Right renal cortex interstitium (tissue), 3 donors: ENCODE measurements around the gene TMCC3. TPM values are rescaled to one million over a fixed set of nuclear protein-coding genes. Genes with fewer than 3 reads are reported as not detected.
"Not testable (repeated sequence)": the region's sequence is repeated elsewhere in the genome, so short reads cannot be mapped to it uniquely, and the experiment has no call there.

Experiments used
- DNase-seq, 3 donors: peaks; one replicate each; pipeline ENCODE4 v3.0.0-alpha.2; 2013; ENCODE audit warnings: low read depth in 3 of 3, low spot score in 2 of 3
- polyA plus RNA-seq, 3 donors: library from polyadenylated mRNA; unstranded; fragments of 120-200 nt; gene quantifications; one replicate each; pipeline ENCODE4 v1.2.1, GENCODE V29; 2013; ENCODE audit not compliant: insufficient read length in 3 of 3

The TMCC3 gene, protein sequence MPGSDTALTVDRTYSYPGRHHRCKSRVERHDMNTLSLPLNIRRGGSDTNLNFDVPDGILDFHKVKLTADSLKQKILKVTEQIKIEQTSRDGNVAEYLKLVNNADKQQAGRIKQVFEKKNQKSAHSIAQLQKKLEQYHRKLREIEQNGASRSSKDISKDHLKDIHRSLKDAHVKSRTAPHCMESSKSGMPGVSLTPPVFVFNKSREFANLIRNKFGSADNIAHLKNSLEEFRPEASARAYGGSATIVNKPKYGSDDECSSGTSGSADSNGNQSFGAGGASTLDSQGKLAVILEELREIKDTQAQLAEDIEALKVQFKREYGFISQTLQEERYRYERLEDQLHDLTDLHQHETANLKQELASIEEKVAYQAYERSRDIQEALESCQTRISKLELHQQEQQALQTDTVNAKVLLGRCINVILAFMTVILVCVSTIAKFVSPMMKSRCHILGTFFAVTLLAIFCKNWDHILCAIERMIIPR
- polyA plus RNA-seq = 10 to 100 TPM; 44.2 to 48.3 (median 47.1) TPM

DNA sequence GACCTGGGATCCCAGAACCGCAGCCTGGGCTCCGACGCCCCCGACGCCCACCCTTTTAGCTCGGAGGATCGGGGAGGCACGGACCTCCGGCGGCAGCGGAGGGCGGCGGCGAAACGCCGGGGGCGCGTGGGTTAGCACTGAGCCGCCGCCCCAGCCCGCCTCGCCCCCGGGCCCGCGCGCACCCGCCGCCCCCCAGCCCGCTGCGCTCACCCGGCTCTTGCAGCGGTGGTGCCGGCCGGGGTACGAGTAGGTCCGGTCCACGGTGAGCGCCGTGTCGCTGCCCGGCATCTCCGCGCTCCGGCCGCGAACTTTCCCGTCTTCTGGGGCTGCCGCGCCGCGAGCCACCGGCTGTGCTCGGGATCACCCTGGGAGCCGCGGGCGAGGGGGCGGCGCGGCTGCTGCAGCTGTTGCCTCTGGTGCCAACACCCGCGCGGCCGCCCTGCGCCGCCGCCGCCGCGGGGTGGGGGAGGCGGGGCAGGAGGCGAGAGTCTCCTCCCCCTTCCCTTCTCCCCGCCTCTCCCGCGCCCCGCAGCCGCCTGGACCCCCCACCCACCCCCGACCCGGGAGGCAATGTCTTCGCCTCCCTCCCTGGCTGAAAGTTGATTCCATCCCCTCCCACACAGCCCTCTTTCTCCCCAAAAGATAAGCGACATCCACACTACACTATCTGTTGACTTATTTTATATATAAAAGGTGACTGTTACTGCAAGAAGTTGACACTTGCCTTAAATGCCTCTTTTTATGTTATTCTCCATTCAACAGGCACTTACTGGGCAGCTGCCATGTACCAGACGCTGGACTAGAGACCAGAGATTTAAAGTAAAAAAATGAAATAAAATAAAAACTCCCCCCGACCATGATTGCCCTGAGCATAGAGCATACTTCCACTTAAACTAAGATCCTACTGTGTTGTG lies at the start of gene TMCC3:
TSS of gene TMCC3 (minus strand) at position 415 of the 914 bp plus-strand sequence. CDS start at position 288, 127 bp downstream.
- DNase-seq = no peak

DNA sequence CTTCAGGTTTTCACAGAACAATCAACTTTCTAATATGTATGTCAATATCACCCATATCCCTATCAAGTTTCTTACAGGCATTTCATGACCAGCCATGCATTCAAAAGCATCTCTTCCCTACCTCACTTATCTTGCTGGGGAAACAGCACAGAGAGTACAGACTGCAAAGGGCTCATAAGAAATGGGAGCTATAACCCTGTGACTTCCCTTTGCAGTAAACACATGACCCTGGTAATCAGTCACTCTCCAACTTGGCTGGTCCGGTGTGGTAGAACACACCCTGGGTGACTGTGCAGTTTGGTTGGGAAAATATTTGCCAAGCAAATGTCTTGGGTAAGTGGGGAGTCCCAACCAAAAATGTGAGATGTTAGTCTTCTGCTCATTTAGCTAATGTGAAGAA lies 49.4 kb upstream of the TMCC3 start:
- DNase-seq = no peak

GRCh38 chr12:94698578-94698977 lies 48.2 kb upstream of the TMCC3 start:
- DNase-seq = no peak

- no peak for DNase-seq
Observed at GRCh38 chr12:94697631-94698030, 47.3 kb upstream of the TMCC3 start.

DNA sequence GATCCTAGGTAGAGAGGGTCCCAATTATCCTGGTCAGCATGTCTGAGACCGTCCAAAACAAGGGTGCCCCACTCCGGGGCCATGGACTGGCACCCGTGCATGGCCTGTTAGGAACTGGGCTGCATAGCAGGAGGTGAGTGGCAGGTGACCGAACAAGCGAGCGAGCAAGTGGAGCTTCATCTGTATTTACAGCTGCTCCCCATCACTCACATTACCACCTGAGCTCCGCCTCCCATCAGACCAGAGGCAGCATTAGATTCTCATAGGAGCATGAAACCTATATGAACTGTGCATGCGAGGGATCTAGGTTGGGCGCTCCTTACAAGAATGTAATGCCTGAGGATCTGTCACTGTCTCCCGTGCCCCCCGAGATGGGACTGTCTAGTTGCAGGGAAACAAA lies 44.4 kb upstream of the TMCC3 start:
- DNase-seq = no peak

DNA sequence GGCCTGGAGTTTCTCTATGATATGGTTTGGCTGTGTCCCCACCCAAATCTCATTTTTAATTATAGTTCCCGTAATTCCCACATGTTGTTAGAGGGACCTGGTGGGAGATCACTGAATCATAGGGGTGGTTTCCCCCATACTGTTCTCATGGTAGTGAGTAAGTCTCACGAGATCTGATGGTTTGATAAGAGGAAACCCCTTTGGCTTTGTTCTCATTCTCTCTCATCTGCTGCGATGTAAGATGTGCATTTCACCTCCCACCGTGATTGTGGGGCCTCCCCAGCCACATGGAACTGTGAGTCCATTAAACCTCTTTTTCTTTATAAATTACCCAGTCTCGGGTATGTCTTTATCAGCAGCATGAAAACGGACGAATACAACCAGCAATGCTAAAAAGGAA lies 42.5 kb upstream of the TMCC3 start:
- not testable (repeated sequence) for DNase-seq

DNA sequence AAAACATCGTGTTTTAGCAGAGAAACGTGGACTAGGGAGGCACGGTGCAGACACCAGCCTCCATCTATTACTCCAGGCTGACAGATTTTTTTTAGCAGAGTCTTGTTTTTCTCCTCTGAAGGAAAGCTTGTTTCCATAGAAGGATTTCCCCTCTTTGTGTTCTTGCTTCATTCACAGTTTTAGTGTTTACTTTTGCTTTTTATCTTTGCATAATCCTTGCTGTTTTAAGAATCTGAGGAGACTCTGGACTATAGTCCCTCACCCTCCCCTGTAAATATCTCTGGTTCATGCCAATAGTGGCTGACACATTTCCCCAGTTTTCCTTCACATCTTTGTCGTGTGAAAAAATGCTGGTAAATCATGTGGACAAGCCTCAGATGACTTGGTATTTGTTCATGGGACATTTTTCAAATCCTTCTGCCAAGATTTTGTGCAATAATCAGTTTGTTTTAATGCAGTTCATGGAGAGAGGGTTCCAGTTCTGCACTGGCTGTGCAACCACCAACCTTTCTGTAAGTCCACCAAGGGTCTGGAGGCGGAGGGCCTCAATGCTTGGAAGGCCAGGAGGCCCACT lies 39.9 kb upstream of the TMCC3 start:
- no peak for DNase-seq

DNA sequence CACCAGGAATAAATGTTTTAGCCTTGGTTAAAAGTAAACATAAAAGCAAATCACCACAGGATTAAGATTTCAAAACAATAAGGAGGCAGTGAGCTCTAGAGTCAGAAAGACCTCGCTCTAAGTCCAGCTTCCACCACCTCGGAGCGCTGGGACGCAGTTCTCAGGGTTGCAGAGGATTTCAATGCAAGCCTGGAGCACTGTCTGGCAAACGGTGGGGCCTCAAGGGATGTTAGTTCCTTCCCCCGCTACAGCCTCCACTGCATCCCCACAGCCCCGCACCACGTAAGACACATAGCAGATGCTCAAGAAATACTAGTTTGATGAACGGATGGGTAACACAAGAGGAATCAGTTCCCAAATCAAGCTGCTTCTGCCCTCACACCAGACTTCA lies 39.3 kb upstream of the TMCC3 start:
- DNase-seq = no peak

GRCh38 chr12:94689002-94689645 lies 38.8 kb upstream of the TMCC3 start:
- no peak for DNase-seq

DNA sequence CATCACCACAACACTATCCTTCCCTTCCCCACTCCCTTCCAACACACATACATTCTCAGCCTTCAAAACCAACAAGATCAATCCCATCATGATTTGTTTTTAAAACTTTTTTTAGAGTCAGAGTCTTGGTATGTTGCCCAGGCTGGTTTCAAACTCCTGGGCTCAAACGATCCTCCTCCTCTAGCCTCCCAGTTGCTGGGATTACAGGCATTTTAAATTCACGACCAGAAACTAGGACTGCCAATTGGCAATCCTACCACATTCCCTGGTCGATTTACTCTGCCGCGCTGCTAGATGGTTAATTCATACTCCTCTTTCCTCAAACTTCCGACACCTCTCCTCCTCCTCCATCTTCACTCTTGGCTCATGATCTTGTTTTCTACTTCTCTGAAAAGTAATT lies 37.5 kb upstream of the TMCC3 start:
- DNase-seq = no peak

DNA sequence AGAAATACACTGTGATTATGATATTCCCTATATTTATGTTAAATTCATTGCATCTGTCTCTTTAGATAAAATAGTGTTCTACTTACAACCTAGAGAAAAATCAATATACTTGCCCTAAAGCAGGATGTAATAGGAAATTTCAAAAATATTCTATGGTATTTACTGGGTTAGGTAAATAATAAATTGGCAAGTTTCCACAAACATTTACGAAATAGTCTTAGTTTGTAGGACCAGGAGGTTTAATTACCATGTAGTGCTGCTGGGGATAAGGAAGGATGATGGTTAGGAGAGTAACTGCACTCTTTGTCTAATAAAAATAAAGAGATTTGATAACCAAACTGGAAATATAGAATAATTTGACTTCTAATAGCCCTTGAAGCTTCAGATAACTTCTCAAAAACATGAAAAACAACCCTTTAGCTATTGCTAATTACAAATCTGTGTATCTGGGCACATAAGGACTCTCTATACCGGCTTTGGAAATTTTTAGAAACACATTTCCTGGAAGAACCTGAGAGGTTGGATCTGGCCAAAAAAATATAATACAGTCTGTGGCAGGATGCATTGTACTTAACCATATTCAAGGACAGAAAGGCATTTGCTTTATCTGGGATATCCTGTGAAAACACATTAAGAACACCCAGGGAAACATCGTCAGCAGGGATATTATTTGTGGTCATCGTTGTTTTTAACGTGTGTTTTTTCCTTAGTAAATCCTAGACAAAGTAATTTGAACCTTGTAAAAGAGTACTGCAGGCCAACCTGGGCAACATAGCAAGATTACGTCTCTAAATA lies 36.7 kb upstream of the TMCC3 start:
- no peak for DNase-seq

GRCh38 chr12:94684416-94685142 lies 34.2 kb upstream of the TMCC3 start:
- DNase-seq = no peak

DNA sequence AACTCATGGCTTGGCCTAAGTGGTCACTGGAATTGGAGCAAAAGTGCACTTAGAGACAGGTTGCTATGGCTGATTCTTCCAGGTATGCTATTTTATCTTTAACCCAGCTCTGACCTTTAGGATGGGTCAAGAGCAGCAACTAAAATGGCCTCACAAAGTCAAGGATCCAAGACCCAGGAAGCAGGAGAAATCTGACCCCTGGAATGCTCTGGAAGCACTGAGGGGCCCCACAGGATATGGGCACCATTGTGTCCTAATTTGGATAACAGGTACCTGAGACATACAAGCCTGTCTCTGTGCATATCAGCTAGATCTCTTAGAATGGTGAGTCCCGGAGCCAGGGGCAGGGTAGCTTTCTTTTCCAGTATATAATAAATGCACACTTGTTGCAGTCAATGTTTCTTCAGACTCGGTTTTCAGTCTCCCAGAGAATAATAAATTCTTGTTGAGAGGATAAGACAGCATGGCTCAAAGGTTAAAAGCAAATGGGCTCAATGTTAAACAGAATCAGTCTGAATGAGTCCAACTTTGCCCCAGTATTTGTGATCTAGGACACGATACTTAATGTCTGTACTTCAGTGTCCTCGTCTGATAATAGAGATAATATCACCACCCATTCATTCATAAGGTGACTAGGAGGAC lies 29.3 kb upstream of the TMCC3 start:
- DNase-seq = no peak

- DNase-seq = no peak
Observed at GRCh38 chr12:94678849-94679248, 28.5 kb upstream of the TMCC3 start.

GRCh38 chr12:94678379-94678778 lies 28.0 kb upstream of the TMCC3 start:
- no peak for DNase-seq

- no peak for DNase-seq
Observed at GRCh38 chr12:94677778-94678177, 27.4 kb upstream of the TMCC3 start.

- no peak for DNase-seq
Observed at GRCh38 chr12:94676922-94677321, 26.6 kb upstream of the TMCC3 start.

DNA sequence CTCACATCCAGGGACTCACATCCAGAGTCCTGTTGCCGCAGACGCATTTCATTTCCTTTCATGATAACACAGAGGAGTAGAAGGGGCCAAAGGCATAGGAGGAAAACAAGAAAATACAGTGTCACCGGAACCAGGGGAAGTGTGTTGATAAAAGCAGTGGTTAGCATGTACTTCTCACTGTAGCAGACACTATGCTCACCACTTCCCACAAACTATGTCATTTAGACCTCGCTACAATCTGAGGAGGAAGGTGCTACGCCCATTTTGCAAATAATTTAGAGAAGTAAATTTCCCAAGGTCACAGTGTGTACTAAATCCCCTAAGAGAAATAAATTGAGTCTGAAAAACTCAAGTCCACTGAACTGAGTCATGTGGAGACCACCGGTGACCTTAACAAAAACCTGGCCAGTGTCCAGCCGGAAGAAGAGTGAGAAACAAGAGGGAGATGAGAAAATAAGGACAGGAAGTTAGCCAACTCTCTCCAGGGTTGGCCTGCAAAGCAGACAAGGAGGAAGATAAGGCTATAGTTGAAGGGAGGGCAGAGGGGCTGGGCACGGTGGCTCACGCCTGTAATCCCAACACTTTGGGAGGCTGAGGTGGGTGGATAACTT lies 25.8 kb upstream of the TMCC3 start:
- no peak for DNase-seq
